ENCODE data around the gene TTC9B.
A peak's percentile ranks its signal among the peaks of the same experiment; 100 is the strongest.

TTC9B gene

GRCh38 chr19:40217934-40218890 lies at the start of gene TTC9B:
Gene TTC9B, minus strand, starts transcription at chr19:40218384. Its CDS starts 3 bp downstream, at chr19:40218381.
- peak; percentile 12 for DNase-seq (ENCODE audit: low read depth)

GRCh38 chr19:40267601-40267997 lies 49.4 kb upstream of the TTC9B start:
- no peak for DNase-seq (ENCODE audit: low read depth)

DNA sequence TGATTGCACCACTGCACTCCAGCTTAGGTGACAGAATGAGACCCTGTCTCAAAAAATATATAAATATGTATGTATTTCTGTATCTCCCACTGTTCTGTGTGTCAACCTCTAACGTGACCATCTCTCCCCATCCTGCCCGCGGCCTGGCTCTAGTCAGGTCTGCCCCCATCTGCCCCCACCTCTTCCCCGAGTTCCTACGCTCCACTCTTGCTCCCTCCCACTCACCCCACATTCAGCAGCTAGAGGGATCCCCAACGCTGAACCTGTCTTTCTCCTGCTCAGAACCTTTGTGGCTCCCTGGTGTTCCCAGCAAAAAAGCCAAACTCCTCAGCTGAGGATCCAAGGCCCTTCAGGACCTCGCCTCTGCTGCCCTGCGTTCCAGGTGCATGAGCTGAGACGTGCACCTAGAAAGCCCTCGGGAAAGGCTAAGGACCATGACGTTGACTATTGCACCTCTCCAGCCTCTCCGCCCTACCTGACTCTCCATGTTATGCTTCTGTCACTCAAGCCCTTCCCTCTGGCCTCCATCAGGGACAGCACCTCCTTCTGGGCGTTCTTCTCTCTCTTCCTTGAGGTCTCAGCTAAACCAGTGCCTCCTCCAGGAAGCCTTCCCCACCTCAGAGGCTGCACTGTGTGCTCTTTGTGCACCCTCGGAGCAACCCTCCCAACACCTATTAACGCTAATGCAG lies 48.9 kb upstream of the TTC9B start:
- DNase-seq (ENCODE audit: low read depth) = no peak

- DNase-seq (ENCODE audit: low read depth) = no peak
Observed at GRCh38 chr19:40266119-40266518, 47.9 kb upstream of the TTC9B start.

GRCh38 chr19:40265763-40266099 lies 47.5 kb upstream of the TTC9B start:
- no peak for DNase-seq (ENCODE audit: low read depth)

- no peak for DNase-seq (ENCODE audit: low read depth)
Observed at GRCh38 chr19:40265055-40265762, 47.0 kb upstream of the TTC9B start.

- DNase-seq (ENCODE audit: low read depth) = no peak
Observed at GRCh38 chr19:40264314-40265054, 46.3 kb upstream of the TTC9B start.

GRCh38 chr19:40263440-40264313 lies 45.5 kb upstream of the TTC9B start:
- DNase-seq (ENCODE audit: low read depth) = no peak

DNA sequence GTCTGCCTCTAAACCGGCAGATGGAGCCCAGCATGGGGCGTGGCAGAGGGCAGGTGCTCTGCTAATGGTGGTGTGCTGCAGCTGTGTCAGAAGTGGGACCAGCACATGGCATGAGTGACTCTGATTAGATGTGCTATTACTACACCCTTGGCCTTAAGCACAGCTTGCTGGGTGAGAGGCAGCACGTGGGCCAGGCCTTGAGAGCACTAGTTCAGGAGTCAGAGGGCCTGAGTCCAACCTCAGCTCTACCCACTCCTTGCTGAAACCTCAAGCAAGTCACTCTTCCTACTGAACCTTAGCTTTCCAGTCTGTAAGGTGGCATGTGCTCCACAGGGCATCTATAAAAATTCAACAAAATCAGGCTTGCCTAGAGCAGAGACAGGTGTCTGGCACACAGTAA lies 44.2 kb upstream of the TTC9B start:
- no peak for DNase-seq (ENCODE audit: low read depth)

DNA sequence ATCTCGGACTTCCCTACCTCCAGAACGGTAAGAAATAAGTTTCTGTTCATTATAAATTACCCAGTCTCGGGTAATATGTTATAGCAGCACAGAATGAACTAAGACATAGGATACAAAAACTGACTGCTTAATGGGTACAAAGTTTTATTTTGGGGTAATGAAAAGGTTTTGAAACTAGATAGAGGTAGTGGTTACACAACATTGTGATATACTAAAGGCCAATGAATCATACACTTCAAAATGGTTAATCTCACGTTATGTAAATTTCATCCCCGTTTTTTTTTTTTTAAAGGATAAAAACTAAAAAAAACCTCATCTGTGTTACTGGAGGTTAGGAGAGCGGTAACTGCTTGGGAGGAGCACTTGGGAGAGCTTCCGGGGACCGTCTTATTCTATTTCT lies 43.4 kb upstream of the TTC9B start:
- no peak for DNase-seq (ENCODE audit: low read depth)

- DNase-seq (ENCODE audit: low read depth) = no peak
Observed at GRCh38 chr19:40257096-40257517, 38.9 kb upstream of the TTC9B start.

GRCh38 chr19:40256512-40256911 lies 38.3 kb upstream of the TTC9B start:
- no peak for DNase-seq (ENCODE audit: low read depth)

DNA sequence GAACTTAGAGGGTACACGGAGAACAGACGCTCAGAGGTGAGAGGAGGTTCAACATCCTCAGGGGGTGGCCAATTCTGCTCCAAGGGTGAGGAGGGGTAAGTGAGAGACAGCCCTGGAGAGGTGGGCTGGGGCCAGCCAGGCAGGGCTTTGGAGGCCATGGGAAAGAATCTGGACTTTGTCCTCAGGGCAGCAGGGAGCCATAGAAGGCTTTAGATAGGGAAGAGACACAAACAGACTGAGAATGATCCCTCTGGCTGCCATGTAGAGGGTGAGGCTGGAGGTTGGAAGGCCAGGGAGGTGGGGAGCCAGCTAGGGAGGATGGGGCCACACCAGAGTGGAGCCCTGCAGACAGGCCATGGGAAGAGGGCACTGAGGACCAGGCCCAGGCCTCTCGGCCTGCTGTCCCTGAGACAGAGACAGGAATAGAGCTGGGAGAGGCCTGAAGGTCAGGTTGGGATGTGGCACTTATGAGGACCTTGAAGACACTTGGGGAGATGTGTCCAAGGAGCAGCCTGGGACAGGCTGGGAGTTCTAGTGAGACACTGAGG lies 37.5 kb upstream of the TTC9B start:
- no peak for DNase-seq (ENCODE audit: low read depth)

- DNase-seq (ENCODE audit: low read depth) = no peak
Observed at GRCh38 chr19:40254714-40255418, 36.7 kb upstream of the TTC9B start.

DNA sequence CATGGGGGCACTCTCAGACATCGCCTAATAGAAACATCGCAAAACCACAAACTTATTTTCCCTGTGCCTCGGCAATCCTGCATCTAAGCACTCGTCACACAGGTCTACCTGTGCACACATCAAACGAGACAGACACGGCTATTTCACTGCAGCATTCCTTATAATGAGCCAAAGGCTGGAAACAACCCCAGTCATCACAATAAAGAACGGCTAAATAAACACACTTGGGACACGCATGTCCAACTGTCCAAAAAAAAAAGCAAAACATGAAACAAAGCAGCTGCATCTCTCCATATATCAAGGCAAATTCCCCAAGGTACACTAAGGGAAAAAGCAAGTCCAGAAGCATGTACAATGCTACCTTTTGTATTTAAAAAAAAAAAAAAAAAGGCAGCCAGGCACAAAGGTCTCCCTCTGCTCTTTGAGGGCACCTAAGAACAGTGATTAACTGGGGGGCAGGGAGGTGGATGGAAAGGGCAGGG lies 35.5 kb upstream of the TTC9B start:
- DNase-seq (ENCODE audit: low read depth) = no peak

GRCh38 chr19:40252395-40252794 lies 34.2 kb upstream of the TTC9B start:
- DNase-seq (ENCODE audit: low read depth) = no peak

- no peak for DNase-seq (ENCODE audit: low read depth)
Observed at GRCh38 chr19:40251991-40252390, 33.8 kb upstream of the TTC9B start.

GRCh38 chr19:40251244-40251643 lies 33.1 kb upstream of the TTC9B start:
- no peak for DNase-seq (ENCODE audit: low read depth)

- no peak for DNase-seq (ENCODE audit: low read depth)
Observed at GRCh38 chr19:40249781-40250180, 31.6 kb upstream of the TTC9B start.

DNA sequence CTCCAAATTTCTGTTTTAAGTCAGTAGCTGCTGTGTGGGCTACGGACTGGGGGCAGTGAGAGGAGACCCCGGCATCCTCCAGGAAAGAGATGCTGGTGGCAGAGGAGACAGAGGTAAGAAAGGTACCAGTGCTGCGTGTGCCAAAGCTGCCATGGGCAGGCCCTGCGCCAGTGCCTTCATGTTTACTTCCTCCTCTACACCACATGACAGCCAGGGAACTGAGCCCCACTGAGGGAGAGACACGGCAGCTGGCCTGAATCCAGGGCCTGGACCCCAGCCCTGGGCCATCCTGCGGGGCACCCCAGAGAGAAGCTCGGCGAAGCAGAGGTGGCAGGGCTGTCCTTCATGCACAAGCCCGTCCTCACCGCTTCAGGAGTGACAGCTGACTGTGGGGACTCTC lies 31.0 kb upstream of the TTC9B start:
- DNase-seq (ENCODE audit: low read depth) = no peak

Data from stimulated activated CD8-positive, alpha-beta memory T cell treated with anti-CD3 and anti-CD28 coated beads, Interleukin-15, amount 100 ng/mL, for 1 hour (primary cell).